Right renal cortex interstitium (tissue), 3 donors: ENCODE data around the gene RGS7BP. TPM values are rescaled to one million over a fixed set of nuclear protein-coding genes. Genes with fewer than 3 reads are reported as not detected.
"Not testable (repeated sequence)": the region's sequence is repeated elsewhere in the genome, so short reads cannot be mapped to it uniquely, and the experiment has no call there.

Experiments used
- DNase-seq, 3 donors: peaks; one replicate each; pipeline ENCODE4 v3.0.0-alpha.2; 2013; ENCODE audit warnings: low read depth in 3 of 3, low spot score in 2 of 3
- polyA plus RNA-seq, 3 donors: library from polyadenylated mRNA; unstranded; fragments of 120-200 nt; gene quantifications; one replicate each; pipeline ENCODE4 v1.2.1, GENCODE V29; 2013; ENCODE audit not compliant: insufficient read length in 3 of 3

Gene RGS7BP
- polyA plus RNA-seq, 3 donors: 7.2 to 9.0 (median 7.5) TPM

GRCh38 chr5:64557911-64558310 lies 52.1 kb downstream of the RGS7BP start:
- DNase-seq: no peak

GRCh38 chr5:64558641-64559040 lies 52.8 kb downstream of the RGS7BP start:
- DNase-seq: not testable (repeated sequence)

- DNase-seq: peak in 2 of 3 donors; percentile 19 to 24
Observed at GRCh38 chr5:64566310-64566916, 60.6 kb downstream of the RGS7BP start.

- DNase-seq: no peak
Observed at GRCh38 chr5:64569858-64570257, 64.0 kb downstream of the RGS7BP start.

- DNase-seq: no peak
Observed at GRCh38 chr5:64570395-64570996, 64.7 kb downstream of the RGS7BP start.

GRCh38 chr5:64575561-64575960 lies 69.7 kb downstream of the RGS7BP start:
- DNase-seq: no peak

- no peak for DNase-seq
Observed at GRCh38 chr5:64576250-64576649, 70.4 kb downstream of the RGS7BP start.

GRCh38 chr5:64585646-64586045 lies 79.8 kb downstream of the RGS7BP start:
- no peak for DNase-seq

- DNase-seq: no peak
Observed at GRCh38 chr5:64587370-64587769, 81.6 kb downstream of the RGS7BP start.

GRCh38 chr5:64592730-64593341 lies 87.0 kb downstream of the RGS7BP start:
- no peak for DNase-seq

- DNase-seq: no peak
Observed at GRCh38 chr5:64594025-64594424, 88.2 kb downstream of the RGS7BP start.

- no peak for DNase-seq
Observed at GRCh38 chr5:64594601-64595000, 88.8 kb downstream of the RGS7BP start.

GRCh38 chr5:64595031-64595855 lies 89.4 kb downstream of the RGS7BP start:
- DNase-seq: no peak

GRCh38 chr5:64599226-64599625 lies 93.4 kb downstream of the RGS7BP start:
- no peak for DNase-seq

GRCh38 chr5:64603676-64604075 lies 97.9 kb downstream of the RGS7BP start:
- no peak for DNase-seq

GRCh38 chr5:64606926-64607325 lies 101.1 kb downstream of the RGS7BP start:
- DNase-seq: no peak

- DNase-seq: peak; percentile 48 to 55 (median 53)
Observed at GRCh38 chr5:64612344-64612961, 106.6 kb downstream of the RGS7BP start.

GRCh38 chr5:64615895-64616294 lies 110.1 kb downstream of the RGS7BP start:
- DNase-seq: no peak

GRCh38 chr5:64619609-64620008 lies 113.8 kb downstream of the RGS7BP start:
- no peak for DNase-seq

- no peak for DNase-seq
Observed at GRCh38 chr5:64622991-64623390, 117.2 kb downstream of the RGS7BP start.

- DNase-seq: no peak
Observed at GRCh38 chr5:64625678-64626077, 119.9 kb downstream of the RGS7BP start.
